KOPT-K1 (cell line): ENCODE results near the gene KCTD14.
"Not testable (repeated sequence)": the region's sequence is repeated elsewhere in the genome, so short reads cannot be mapped to it uniquely, and the experiment has no call there.

Experiments used
- H3K27ac ChIP-seq: fragments of 200-600 bp; sonication (generic); 2 replicates; pipeline ENCODE4 v1.5.1; 2016; ENCODE audit warnings: antibody characterized with exemption, mild to moderate bottlenecking, low read depth, low read length; ENCODE audit not compliant: poor library complexity, severe bottlenecking
- H3K36me3 ChIP-seq: fragments of 200-600 bp; sonication (generic); 2 replicates; pipeline ENCODE4 v1.5.1; 2017; ENCODE audit warnings: antibody characterized with exemption, mild to moderate bottlenecking, low read length, moderate library complexity; ENCODE audit not compliant: insufficient read depth
- H3K9me3 ChIP-seq: fragments of 200-600 bp; sonication (generic); 2 replicates; pipeline ENCODE4 v1.5.1; 2017; ENCODE audit warnings: antibody characterized with exemption, low read length, mild to moderate bottlenecking; ENCODE audit not compliant: insufficient read depth, poor library complexity, severe bottlenecking

KCTD14 gene

DNA sequence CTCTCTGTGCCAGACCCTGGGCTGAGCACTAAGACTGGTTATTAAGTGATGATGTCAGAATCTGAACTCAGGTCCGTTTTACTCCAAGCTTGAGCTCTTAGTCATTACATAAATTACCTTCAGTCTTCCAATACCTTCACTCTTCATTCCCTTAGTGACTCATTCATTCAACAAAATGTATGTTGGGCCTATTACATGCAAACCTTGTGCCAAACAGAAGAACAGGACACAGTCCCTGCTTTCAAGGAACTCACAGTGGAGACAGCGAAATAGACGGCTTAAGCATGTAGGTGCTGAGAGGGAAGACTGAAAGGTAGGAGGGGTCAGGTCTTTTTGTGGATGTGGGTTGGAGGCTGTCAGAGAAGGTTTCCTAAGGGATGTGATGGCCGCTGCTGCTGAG, 3.3 kb downstream of the KCTD14 start:
- H3K27ac ChIP-seq = no peak overlapping the region
- no peaks in the 10 kb centered on the region for H3K36me3 ChIP-seq
- no peaks in the 10 kb centered on the region for H3K9me3 ChIP-seq

DNA sequence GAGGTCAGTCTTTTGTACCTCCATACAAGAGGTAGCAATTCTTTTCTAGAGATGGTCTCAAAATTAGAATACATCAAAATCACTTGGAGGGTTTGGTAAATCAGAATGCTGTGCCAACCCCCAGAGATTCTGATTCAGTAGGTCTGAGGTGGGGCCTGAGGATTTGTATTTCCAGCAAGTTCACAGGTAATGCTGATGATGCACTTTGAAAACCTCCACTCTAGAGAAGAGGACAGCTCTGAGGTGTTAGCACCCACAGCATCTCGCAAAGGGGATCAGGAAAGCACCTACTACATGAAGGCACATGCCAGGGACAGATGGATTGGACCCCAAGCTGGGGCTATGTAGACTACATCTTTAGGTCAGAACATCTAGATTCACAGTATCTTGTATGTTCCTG, 7.2 kb downstream of the KCTD14 start:
- no peaks in the 10 kb centered on the region for H3K9me3 ChIP-seq
- no peaks in the 10 kb centered on the region for H3K36me3 ChIP-seq
- H3K27ac ChIP-seq = no peak overlapping the region

GRCh38 chr11:78014937-78015520, 8.0 kb downstream of the KCTD14 start:
- H3K36me3 ChIP-seq, H3K9me3 ChIP-seq, H3K27ac ChIP-seq: not testable (repeated sequence)

DNA sequence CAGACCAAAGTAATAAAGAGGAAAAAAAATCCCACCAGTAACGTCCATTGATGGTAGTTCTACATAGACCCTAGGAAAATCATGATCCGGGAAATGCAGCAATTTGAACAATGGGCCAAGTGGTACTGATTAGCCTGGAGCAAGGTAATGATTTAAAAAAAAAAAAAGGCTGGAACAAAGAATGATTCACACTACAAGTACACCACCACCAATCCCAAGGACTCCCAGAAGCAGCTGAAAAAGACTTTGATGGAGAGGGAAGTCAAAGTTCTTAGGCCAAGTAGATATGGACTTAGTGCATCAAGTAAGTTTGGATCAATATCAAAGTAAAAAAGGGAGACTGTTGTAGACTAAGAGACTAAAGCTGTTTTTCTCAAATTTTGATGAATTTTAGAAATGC, 11.8 kb downstream of the KCTD14 start:
- H3K27ac ChIP-seq = no peak overlapping the region
- H3K9me3 ChIP-seq = no peaks in the 10 kb centered on the region
- H3K36me3 ChIP-seq = no peaks in the 10 kb centered on the region

- no peaks in the 10 kb centered on the region for H3K9me3 ChIP-seq
- no peaks in the 10 kb centered on the region for H3K36me3 ChIP-seq
These were observed 12.3 kb downstream of the KCTD14 start for GRCh38 chr11:78010755-78011154.

GRCh38 chr11:78010304-78010703, 12.8 kb downstream of the KCTD14 start:
- Histone ChIP-seq H3K36me3 (no peaks in the 10 kb centered on the region), H3K27ac (no peak overlapping the region), H3K9me3 (no peaks in the 10 kb centered on the region)

More at GRCh38 chr11:78010755-78011154, 12.3 kb downstream of the KCTD14 start:
- H3K27ac ChIP-seq = no peak overlapping the region

DNA sequence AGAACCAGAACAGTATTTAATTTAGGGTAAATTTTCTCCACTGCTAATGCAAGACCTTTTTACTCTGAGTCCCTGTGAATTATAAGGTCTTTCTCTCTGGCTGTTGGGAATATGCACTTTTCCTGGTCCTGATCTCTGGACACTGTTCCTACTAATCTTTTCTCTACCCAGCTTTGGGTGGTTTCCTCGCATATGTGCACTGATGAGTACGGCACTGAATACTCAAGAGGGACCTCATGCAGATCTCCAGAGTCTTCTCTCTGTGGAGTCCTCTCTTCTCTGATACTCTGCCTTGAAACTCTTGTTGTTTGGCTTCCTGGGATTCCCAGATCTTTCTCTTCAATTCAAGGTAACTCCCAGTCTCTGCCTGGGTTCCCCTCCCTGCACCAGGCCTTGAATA, 14.0 kb downstream of the KCTD14 start:
- Histone ChIP-seq H3K36me3 (no peaks in the 10 kb centered on the region), H3K27ac (no peak overlapping the region), H3K9me3 (no peaks in the 10 kb centered on the region)

GRCh38 chr11:78000193-78000592, 22.9 kb downstream of the KCTD14 start:
- no peaks in the 10 kb centered on the region for H3K9me3 ChIP-seq
- H3K27ac ChIP-seq = no peak overlapping the region
- H3K36me3 ChIP-seq = no peaks in the 10 kb centered on the region

DNA sequence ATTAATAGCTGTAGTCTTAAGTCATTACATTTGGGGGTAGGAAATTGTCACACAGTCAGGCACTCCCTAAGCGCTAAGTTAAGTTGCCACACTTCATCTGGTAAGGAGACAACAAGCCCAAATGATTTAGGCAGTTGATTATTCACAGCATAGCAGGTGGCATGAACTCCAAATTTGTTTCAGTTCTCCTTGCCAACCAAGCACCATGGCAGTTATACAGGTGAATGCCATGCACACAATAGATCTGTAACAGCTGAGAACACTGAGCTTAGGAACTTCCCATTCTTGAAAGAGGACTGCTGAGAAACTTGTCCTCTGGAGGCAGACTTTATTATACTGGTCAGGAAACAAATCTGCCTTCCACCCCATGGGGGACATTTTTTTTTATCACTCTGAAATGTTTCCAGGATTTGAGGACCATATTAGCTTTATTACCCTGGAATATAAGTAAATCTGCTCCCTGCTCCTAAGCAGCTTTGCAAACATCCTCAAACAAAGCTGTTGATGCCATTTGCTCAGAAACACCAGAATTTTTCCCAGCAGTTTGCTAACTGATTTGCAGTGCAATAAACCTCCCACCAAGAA, 23.5 kb downstream of the KCTD14 start:
- Histone ChIP-seq H3K9me3 (no peaks in the 10 kb centered on the region), H3K36me3 (no peaks in the 10 kb centered on the region), H3K27ac (no peak overlapping the region)

- H3K9me3 ChIP-seq = no peaks in the 10 kb centered on the region
These were observed 28.4 kb downstream of the KCTD14 start, which contains the start of gene INTS4 for GRCh38 chr11:77994434-77995362. TSS of gene INTS4 (minus strand) at chr11:77994668. CDS start at chr11:77994643, 25 bp downstream.

GRCh38 chr11:77993902-77994301, 29.2 kb downstream of the KCTD14 start:
- no peaks in the 10 kb centered on the region for H3K9me3 ChIP-seq
- H3K36me3 ChIP-seq = peaks cover 32% of the 10 kb centered on the region
- H3K27ac ChIP-seq = peak overlapping the region; percentile 67

More at GRCh38 chr11:77994434-77995362, 28.4 kb downstream of the KCTD14 start, which contains the start of gene INTS4:
- peaks cover 24% of the 10 kb centered on the region for H3K36me3 ChIP-seq
- H3K27ac ChIP-seq = peak within 1 kb of the TSS; percentile 67

GRCh38 chr11:77990981-77991380, 32.1 kb downstream of the KCTD14 start:
- H3K27ac ChIP-seq = no peak overlapping the region
- no peaks in the 10 kb centered on the region for H3K9me3 ChIP-seq
- H3K36me3 ChIP-seq = peaks cover 61% of the 10 kb centered on the region

- H3K36me3 ChIP-seq = peaks cover 86% of the 10 kb centered on the region
These were observed 36.6 kb downstream of the KCTD14 start for GRCh38 chr11:77986456-77986855.

GRCh38 chr11:77981346-77981947, 41.6 kb downstream of the KCTD14 start:
- Histone ChIP-seq H3K36me3 (peaks cover 74% of the 10 kb centered on the region), H3K9me3 (no peaks in the 10 kb centered on the region)

More at GRCh38 chr11:77986456-77986855, 36.6 kb downstream of the KCTD14 start:
- not testable (repeated sequence) for H3K27ac ChIP-seq, H3K9me3 ChIP-seq

GRCh38 chr11:77968337-77968736, 54.7 kb downstream of the KCTD14 start:
- peaks cover 32% of the 10 kb centered on the region for H3K36me3 ChIP-seq
- H3K27ac ChIP-seq = no peak overlapping the region
- H3K9me3 ChIP-seq = no peaks in the 10 kb centered on the region

More at GRCh38 chr11:77981346-77981947, 41.6 kb downstream of the KCTD14 start:
- no peak overlapping the region for H3K27ac ChIP-seq
